Sigmoid colon (tissue), 3 donors: ENCODE results near the gene MCTP1.

Experiments
- POLR2A ChIP-seq, 2 donors: fragments of 450-650 bp; IDR thresholded peaks; one replicate each; pipeline ENCODE4 v1.6.1; 2016; ENCODE audit warnings: antibody characterized with exemption in 2 of 2, mild to moderate bottlenecking in 2 of 2, moderate library complexity in 2 of 2
- TF ChIP-seq, protein P1 (sequence below), 4 experiments: fragments of 450-650 bp in 3 of 4; fragments of 200-600 bp in 1 of 4; IDR thresholded peaks; one replicate each; pipeline ENCODE4 v1.5.1; 2016 to 2019; ENCODE audit warnings: antibody characterized with exemption in 4 of 4, mild to moderate bottlenecking in 3 of 4, moderate library complexity in 2 of 4

- TF ChIP-seq, protein P1, sequence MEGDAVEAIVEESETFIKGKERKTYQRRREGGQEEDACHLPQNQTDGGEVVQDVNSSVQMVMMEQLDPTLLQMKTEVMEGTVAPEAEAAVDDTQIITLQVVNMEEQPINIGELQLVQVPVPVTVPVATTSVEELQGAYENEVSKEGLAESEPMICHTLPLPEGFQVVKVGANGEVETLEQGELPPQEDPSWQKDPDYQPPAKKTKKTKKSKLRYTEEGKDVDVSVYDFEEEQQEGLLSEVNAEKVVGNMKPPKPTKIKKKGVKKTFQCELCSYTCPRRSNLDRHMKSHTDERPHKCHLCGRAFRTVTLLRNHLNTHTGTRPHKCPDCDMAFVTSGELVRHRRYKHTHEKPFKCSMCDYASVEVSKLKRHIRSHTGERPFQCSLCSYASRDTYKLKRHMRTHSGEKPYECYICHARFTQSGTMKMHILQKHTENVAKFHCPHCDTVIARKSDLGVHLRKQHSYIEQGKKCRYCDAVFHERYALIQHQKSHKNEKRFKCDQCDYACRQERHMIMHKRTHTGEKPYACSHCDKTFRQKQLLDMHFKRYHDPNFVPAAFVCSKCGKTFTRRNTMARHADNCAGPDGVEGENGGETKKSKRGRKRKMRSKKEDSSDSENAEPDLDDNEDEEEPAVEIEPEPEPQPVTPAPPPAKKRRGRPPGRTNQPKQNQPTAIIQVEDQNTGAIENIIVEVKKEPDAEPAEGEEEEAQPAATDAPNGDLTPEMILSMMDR (IDR thresholded peaks at IDR 0.05) = no peak
- TF ChIP-seq POLR2A (IDR thresholded peaks at IDR 0.05) = no peak
Measured at GRCh38 chr5:94746731-94747124, 538.2 kb downstream of the MCTP1 start.
